Measurements from ENCODE around the gene EML5. TPM values are rescaled to one million over a fixed set of nuclear protein-coding genes. Genes with fewer than 3 reads are reported as not detected.

EML5 gene
- total RNA-seq = 0.19 TPM in 1 of 3 replicates, not detected in the others
- long read RNA-seq = 0 reads

DNA sequence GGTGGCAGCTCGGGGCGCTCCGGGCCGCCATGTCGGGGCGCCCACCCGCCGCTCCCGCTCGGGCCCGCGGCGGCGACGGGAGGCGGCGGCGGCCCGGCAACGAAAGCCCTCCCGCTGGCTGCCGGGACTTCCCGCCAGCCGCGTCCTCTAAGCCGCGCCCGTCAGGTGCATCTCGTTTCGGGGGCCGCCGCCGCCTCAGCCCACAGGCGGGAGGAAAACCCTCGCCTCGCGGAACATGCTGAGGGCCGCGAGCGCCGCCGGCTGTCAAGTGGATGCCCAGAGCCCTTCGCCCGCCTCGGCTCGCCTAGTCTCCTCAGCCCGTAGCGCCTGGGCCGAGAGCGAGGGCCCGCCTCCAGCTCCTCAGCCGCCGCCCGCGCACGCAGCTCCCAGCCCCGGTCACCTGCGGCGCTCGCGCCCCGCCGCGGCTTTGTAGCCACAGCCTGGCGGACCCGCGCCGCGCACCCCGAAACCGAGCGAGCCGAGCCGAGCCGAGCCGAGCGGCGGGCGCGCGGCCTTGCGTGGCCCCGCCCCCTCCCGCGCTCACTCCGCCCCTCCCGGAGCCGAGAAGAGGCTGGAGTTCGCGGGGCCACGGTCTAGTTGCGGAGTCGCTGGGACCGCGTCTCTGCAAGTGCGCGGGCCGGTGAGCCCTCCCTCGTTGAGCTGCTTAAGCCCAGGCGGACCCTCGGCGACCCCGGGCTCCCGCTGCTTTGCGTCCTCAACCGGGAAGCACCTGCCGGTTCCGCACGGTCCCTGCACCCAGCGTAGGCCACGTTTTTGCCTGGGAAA lies at the start of gene EML5:
TSS of gene EML5 (minus strand) at position 481 of the 786 bp plus-strand sequence. CDS start at position 31, 450 bp downstream.
- no peaks in the 10 kb centered on the region for H3K9me3 Mint-ChIP-seq (ENCODE audit: low read depth)
- TF ChIP-seq CTCF (IDR thresholded peaks at IDR 0.05) = peak; percentile 67
- peak within 1 kb of the TSS; percentile 67 for H3K4me3 Mint-ChIP-seq (ENCODE audit: unreplicated experiment)
- no peak within 1 kb of the TSS for H3K27ac Mint-ChIP-seq (ENCODE audit: unreplicated experiment)
- no peaks in the 10 kb centered on the region for H3K36me3 Mint-ChIP-seq (ENCODE audit: low read depth)
- H3K27me3 Mint-ChIP-seq (ENCODE audit: low read depth) = peaks cover 27% of the 10 kb centered on the region
- no peaks in the 10 kb centered on the region for H3K4me1 Mint-ChIP-seq (ENCODE audit: low read depth)
- peak; percentile 93 for DNase-seq (ENCODE audit: low spot score)

- Mint-ChIP-seq H3K4me1 (ENCODE audit: low read depth) (peaks cover 6% of the 10 kb centered on the region), H3K27ac (ENCODE audit: unreplicated experiment) (no peak overlapping the region), H3K4me3 (ENCODE audit: unreplicated experiment) (no peak overlapping the region), H3K36me3 (ENCODE audit: low read depth) (peaks cover 16% of the 10 kb centered on the region), H3K27me3 (ENCODE audit: low read depth) (no peaks in the 10 kb centered on the region), H3K9me3 (ENCODE audit: low read depth) (no peaks in the 10 kb centered on the region)
- DNase-seq (ENCODE audit: low spot score) = no peak
- no peak for TF ChIP-seq CTCF (IDR thresholded peaks at IDR 0.05)
Observed at GRCh38 chr14:88842414-88842813, 49.7 kb upstream of the EML5 start.

- Mint-ChIP-seq H3K4me1 (ENCODE audit: low read depth) (peaks cover 10% of the 10 kb centered on the region), H3K27ac (ENCODE audit: unreplicated experiment) (no peak overlapping the region), H3K36me3 (ENCODE audit: low read depth) (peaks cover 17% of the 10 kb centered on the region), H3K27me3 (ENCODE audit: low read depth) (no peaks in the 10 kb centered on the region), H3K4me3 (ENCODE audit: unreplicated experiment) (no peak overlapping the region), H3K9me3 (ENCODE audit: low read depth) (no peaks in the 10 kb centered on the region)
- DNase-seq (ENCODE audit: low spot score) = no peak
- no peak for TF ChIP-seq CTCF (IDR thresholded peaks at IDR 0.05)
Observed at GRCh38 chr14:88841741-88842140, 49.0 kb upstream of the EML5 start.

GRCh38 chr14:88840926-88841325 lies 48.2 kb upstream of the EML5 start:
- peaks cover 14% of the 10 kb centered on the region for H3K4me1 Mint-ChIP-seq (ENCODE audit: low read depth)
- TF ChIP-seq CTCF (IDR thresholded peaks at IDR 0.05) = no peak
- no peaks in the 10 kb centered on the region for H3K27me3 Mint-ChIP-seq (ENCODE audit: low read depth)
- H3K4me3 Mint-ChIP-seq (ENCODE audit: unreplicated experiment) = no peak overlapping the region
- no peak for DNase-seq (ENCODE audit: low spot score)
- H3K27ac Mint-ChIP-seq (ENCODE audit: unreplicated experiment) = no peak overlapping the region
- peaks cover 17% of the 10 kb centered on the region for H3K36me3 Mint-ChIP-seq (ENCODE audit: low read depth)
- H3K9me3 Mint-ChIP-seq (ENCODE audit: low read depth) = no peaks in the 10 kb centered on the region

- no peak overlapping the region for H3K27ac Mint-ChIP-seq (ENCODE audit: unreplicated experiment)
- H3K4me3 Mint-ChIP-seq (ENCODE audit: unreplicated experiment) = no peak overlapping the region
- no peak for TF ChIP-seq CTCF (IDR thresholded peaks at IDR 0.05)
- no peak for DNase-seq (ENCODE audit: low spot score)
- peaks cover 8% of the 10 kb centered on the region for H3K36me3 Mint-ChIP-seq (ENCODE audit: low read depth)
- H3K4me1 Mint-ChIP-seq (ENCODE audit: low read depth) = peaks cover 41% of the 10 kb centered on the region
- no peaks in the 10 kb centered on the region for H3K9me3 Mint-ChIP-seq (ENCODE audit: low read depth)
- H3K27me3 Mint-ChIP-seq (ENCODE audit: low read depth) = no peaks in the 10 kb centered on the region
Observed at GRCh38 chr14:88838015-88838414, 45.3 kb upstream of the EML5 start.

All from chondrocyte (in vitro differentiated cells).